GM19035 (cell line): ENCODE results near the gene MEGF11.
A peak's percentile ranks its signal among the peaks of the same experiment; 100 is the strongest.
"Not testable (repeated sequence)": the region's sequence is repeated elsewhere in the genome, so short reads cannot be mapped to it uniquely, and the experiment has no call there.

Experiments used
- ATAC-seq: cut with Tn5 transposase; IDR thresholded peaks from one replicate; pipeline ENCODE4 v1.9.1; 2021; ENCODE audit not compliant: unreplicated experiment

The MEGF11 gene

GRCh38 chr15:65870889-65871533 lies 382.5 kb downstream of the MEGF11 start:
- ATAC-seq, result no peak

- no peak for ATAC-seq
These were observed 383.3 kb downstream of the MEGF11 start for GRCh38 chr15:65869954-65870871.

DNA sequence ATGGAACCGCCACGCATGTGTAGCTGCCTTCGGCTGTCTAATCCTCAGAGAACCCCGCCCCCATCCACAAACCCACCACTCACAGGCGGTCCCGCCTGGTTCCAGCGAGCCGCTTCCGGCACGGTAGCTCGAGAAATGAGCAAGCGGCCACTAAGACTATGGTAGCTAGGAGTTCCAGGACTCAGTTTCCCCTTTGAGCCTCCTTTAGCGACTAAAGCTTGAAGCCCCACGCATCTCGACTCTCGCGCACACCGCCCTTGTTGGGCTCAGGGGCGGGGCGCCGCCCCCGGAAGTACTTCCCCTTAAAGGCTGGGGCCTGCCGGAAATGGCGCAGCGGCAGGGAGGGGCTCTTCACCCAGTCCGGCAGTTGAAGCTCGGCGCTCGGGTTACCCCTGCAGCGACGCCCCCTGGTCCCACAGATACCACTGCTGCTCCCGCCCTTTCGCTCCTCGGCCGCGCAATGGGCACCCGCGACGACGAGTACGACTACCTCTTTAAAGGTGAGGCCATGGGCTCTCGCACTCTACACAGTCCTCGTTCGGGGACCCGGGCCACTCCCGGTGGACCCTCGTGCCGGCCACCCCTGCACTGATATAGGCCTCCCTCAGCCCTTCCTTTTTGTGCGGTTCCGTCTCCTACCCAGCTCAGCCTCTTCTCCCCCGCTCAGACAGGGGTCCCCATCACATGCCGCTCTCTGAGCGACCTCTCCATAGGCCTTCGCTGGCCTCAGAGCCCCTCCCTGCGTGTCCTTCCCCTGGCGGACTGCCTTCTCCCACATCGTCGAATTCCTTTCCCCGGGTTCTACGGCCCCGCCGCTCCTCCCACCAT lies 384.2 kb downstream of the MEGF11 start, which contains the start of gene RAB11A:
Gene RAB11A (plus strand): TSS at position 366 of the 828 bp plus-strand sequence. CDS start 95 bp downstream, at position 461.
- ATAC-seq, result peak; percentile 88

- no peak for ATAC-seq
These were observed 384.9 kb downstream of the MEGF11 start for GRCh38 chr15:65868546-65869125.

DNA sequence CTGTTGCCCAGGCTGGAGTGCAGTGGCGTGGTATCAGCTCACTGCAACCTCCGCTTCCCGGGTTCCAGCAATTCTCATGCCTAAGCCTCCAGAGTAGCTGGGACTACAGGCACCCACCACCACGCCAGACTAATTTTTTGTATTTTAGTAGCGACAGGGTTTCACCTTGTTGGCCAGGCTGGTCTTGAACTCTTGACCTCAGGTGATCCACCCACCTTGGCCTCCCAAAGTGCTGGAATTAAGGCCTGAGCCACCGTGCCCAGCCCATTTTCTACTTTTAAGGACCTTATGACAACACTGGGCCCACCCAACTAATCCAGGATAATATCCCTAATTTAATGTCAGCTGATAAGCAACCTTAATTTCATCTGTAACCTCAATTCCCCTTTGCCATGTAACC lies 385.6 kb downstream of the MEGF11 start:
- ATAC-seq, result not testable (repeated sequence)

- ATAC-seq, result no peak
These were observed 386.3 kb downstream of the MEGF11 start for GRCh38 chr15:65867244-65867643.

- ATAC-seq, result no peak
These were observed 390.4 kb downstream of the MEGF11 start for GRCh38 chr15:65863106-65863505.

GRCh38 chr15:65862682-65863081 lies 390.9 kb downstream of the MEGF11 start:
- no peak for ATAC-seq

GRCh38 chr15:65857718-65858402 lies 395.7 kb downstream of the MEGF11 start:
- ATAC-seq, result no peak

DNA sequence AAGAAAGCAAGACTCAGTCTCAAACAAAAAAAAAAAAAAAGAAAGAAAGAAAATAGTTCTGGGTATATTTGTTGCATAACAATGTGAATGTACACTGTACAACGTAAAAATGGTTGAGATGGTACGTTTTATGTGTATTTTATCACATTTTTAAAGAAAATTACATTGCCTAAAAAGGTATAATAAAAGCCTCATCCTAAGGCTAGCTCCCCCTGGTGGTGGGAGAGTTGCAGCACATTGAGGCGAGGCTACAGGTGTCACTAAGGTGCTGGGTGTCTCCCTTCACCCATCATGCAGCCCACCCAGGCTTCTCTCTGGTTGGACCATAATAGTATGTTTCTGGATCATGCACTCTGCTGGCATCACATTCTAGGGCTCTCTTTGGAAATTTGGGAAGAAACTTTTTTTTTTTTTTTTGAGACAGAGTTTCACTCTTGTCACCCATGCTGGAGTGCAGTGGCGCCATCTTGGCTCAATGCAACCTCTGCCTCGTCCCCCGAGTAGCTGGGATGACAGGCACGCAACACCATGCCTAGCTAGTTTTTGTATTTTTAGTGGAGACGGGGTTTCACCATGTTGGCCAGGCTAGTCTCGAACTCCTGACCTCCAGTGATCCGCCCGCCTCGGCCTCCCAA lies 396.6 kb downstream of the MEGF11 start:
- no peak for ATAC-seq

GRCh38 chr15:65851981-65852380 lies 401.6 kb downstream of the MEGF11 start:
- ATAC-seq, result no peak

GRCh38 chr15:65847989-65848388 lies 405.6 kb downstream of the MEGF11 start:
- ATAC-seq, result no peak

DNA sequence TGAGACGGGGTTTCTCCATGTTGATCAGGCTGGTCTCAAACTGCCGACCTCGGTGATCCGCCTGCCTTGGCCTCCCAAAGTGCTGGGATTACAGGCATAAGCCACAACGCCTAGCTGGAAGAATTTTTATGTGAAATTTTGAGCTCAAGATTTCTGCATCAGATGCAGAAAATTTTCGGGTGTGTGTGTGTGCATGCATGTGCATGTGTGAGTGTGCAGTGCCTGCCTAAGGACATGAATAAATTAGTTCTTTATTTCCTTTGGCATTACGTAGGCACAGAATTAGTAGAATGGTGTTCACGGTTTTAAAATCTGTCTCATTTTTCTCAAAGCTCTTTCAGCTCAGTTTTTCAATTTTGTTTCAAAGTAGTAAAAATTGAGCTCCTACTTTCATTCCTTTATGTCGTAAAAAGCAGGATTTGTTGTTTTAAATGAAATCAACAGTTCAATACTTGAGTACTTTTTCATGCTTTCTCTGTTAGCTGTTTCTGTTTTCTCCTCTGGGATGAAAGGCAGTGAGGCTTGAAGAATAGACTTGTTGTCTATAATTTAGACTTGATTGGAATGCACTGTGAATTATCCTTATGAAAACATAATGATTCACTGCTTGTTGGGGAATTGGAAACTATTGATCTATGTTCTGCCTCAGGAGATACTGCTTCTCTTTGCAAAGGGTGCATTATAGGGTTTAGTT lies 407.6 kb downstream of the MEGF11 start:
- ATAC-seq, result no peak
